Measurements from ENCODE around the gene BARHL1.

The BARHL1 gene

GRCh38 chr9:132586830-132587591, 4.6 kb downstream of the BARHL1 start:
- DNase-seq (ENCODE audit: low read depth in 3 of 3, low spot score in 1 of 3) = no peak

- DNase-seq (ENCODE audit: low read depth in 3 of 3, low spot score in 1 of 3) = no peak
These were observed 5.2 kb downstream of the BARHL1 start for GRCh38 chr9:132587592-132587955.

- DNase-seq (ENCODE audit: low read depth in 3 of 3, low spot score in 1 of 3) = no peak
These were observed 5.7 kb downstream of the BARHL1 start for GRCh38 chr9:132588098-132588497.

GRCh38 chr9:132588501-132589147, 6.2 kb downstream of the BARHL1 start:
- no peak for DNase-seq (ENCODE audit: low read depth in 3 of 3, low spot score in 1 of 3)

- DNase-seq (ENCODE audit: low read depth in 3 of 3, low spot score in 1 of 3) = no peak
These were observed 7.0 kb downstream of the BARHL1 start for GRCh38 chr9:132589148-132590036.

GRCh38 chr9:132590037-132590317, 7.6 kb downstream of the BARHL1 start:
- no peak for DNase-seq (ENCODE audit: low read depth in 3 of 3, low spot score in 1 of 3)

- DNase-seq (ENCODE audit: low read depth in 3 of 3, low spot score in 1 of 3) = no peak
These were observed 8.1 kb downstream of the BARHL1 start for GRCh38 chr9:132590318-132591182.

- no peak for DNase-seq (ENCODE audit: low read depth in 3 of 3, low spot score in 1 of 3)
These were observed 8.8 kb downstream of the BARHL1 start for GRCh38 chr9:132591244-132591643.

GRCh38 chr9:132591751-132592314, 9.4 kb downstream of the BARHL1 start:
- no peak for DNase-seq (ENCODE audit: low read depth in 3 of 3, low spot score in 1 of 3)

- no peak for DNase-seq (ENCODE audit: low read depth in 3 of 3, low spot score in 1 of 3)
These were observed 10.0 kb downstream of the BARHL1 start for GRCh38 chr9:132592451-132592850.

- no peak for DNase-seq (ENCODE audit: low read depth in 3 of 3, low spot score in 1 of 3)
These were observed 12.0 kb downstream of the BARHL1 start for GRCh38 chr9:132594412-132594811.

GRCh38 chr9:132595319-132595718, 12.9 kb downstream of the BARHL1 start:
- no peak for DNase-seq (ENCODE audit: low read depth in 3 of 3, low spot score in 1 of 3)

- DNase-seq (ENCODE audit: low read depth in 3 of 3, low spot score in 1 of 3) = no peak
These were observed 13.8 kb downstream of the BARHL1 start for GRCh38 chr9:132596200-132596599.

- DNase-seq (ENCODE audit: low read depth in 3 of 3, low spot score in 1 of 3) = no peak
These were observed 14.8 kb downstream of the BARHL1 start for GRCh38 chr9:132597073-132597775.

GRCh38 chr9:132600326-132600984, 18.0 kb downstream of the BARHL1 start:
- DNase-seq (ENCODE audit: low read depth in 3 of 3, low spot score in 1 of 3) = no peak

GRCh38 chr9:132602207-132602606, 19.8 kb downstream of the BARHL1 start:
- no peak for DNase-seq (ENCODE audit: low read depth in 3 of 3, low spot score in 1 of 3)

- no peak for DNase-seq (ENCODE audit: low read depth in 3 of 3, low spot score in 1 of 3)
These were observed 23.0 kb downstream of the BARHL1 start for GRCh38 chr9:132605387-132605786.

GRCh38 chr9:132606066-132606465, 23.7 kb downstream of the BARHL1 start:
- no peak for DNase-seq (ENCODE audit: low read depth in 3 of 3, low spot score in 1 of 3)

GRCh38 chr9:132609184-132609583, 26.8 kb downstream of the BARHL1 start:
- no peak for DNase-seq (ENCODE audit: low read depth in 3 of 3, low spot score in 1 of 3)

- no peak for DNase-seq (ENCODE audit: low read depth in 3 of 3, low spot score in 1 of 3)
These were observed 27.4 kb downstream of the BARHL1 start for GRCh38 chr9:132609829-132610228.
